ENCODE results near the gene HSPA14. TPM values are rescaled to one million over a fixed set of nuclear protein-coding genes. Genes with fewer than 3 reads are reported as not detected.

The HSPA14 gene
- total RNA-seq, 1 experiment from 2014 or later = 41.0 TPM

GRCh38 chr10:14875941-14876340 is 37.8 kb downstream of the HSPA14 start:
- Histone ChIP-seq H2BK20ac (ENCODE audit: low read depth, low read length, poor library complexity, severe bottlenecking) (no peak overlapping the region), H2BK12ac (ENCODE audit: insufficient read length, low read depth, low read length) (no peak overlapping the region), H2BK15ac (ENCODE audit: low read depth, low read length) (no peak overlapping the region), H3K9ac (ENCODE audit: extremely low read depth, insufficient read length, low read length) (no peak overlapping the region), H2BK120ac (ENCODE audit: low read depth, low read length, poor library complexity, severe bottlenecking) (no peak overlapping the region), H3K4me2 (ENCODE audit: insufficient read depth, insufficient read length, low read length) (no peak overlapping the region), H4K5ac (ENCODE audit: insufficient read length, low read depth, low read length) (no peak overlapping the region), H3K23me2 (ENCODE audit: insufficient read length, low read depth, low read length, poor library complexity, severe bottlenecking) (peaks cover 4% of the 10 kb centered on the region), H3K79me1 (ENCODE audit: insufficient read depth, low read depth, low read length, poor library complexity, severe bottlenecking) (no peaks in the 10 kb centered on the region), H3K56ac (ENCODE audit: insufficient read length, low read depth, low read length) (no peak overlapping the region), H3K4me1 (ENCODE audit: insufficient read depth, low read length) (peaks cover 9% of the 10 kb centered on the region; the same call in 1 of the 2 replicates), H3K4ac (ENCODE audit: low read depth, low read length) (no peak overlapping the region), H4K8ac (replicated peaks; ENCODE audit: insufficient read length, low read depth, low read length) (no peak overlapping the region), H3T11ph (ENCODE audit: low read length) (no peak overlapping the region), H4K20me1 (ENCODE audit: control insufficient read depth, insufficient read depth, insufficient read length) (no peaks in the 10 kb centered on the region), H3K9me3 (ENCODE audit: control insufficient read depth, low read depth, low read length) (no peaks in the 10 kb centered on the region), H3K27me3 (ENCODE audit: insufficient read depth, low read length) (no peaks in the 10 kb centered on the region), H3K23ac (ENCODE audit: insufficient read length, low read depth, low read length) (no peak overlapping the region), H2AFZ (ENCODE audit: low read length) (no peak overlapping the region), H2BK5ac (ENCODE audit: insufficient read length, low read length) (no peak overlapping the region), H2AK5ac (ENCODE audit: insufficient read length, low read length) (no peak overlapping the region), H3K27ac (ENCODE audit: insufficient read length, low read depth, low read length) (peak overlapping the region; percentile 41), H4K91ac (ENCODE audit: insufficient read length, low read depth, low read length) (no peak overlapping the region), H3K18ac (ENCODE audit: insufficient read length, low read depth, low read length) (no peak overlapping the region), H3K79me2 (ENCODE audit: insufficient read depth, low read length) (peaks cover 14% of the 10 kb centered on the region; the same call in 1 of the 2 replicates), H3K14ac (ENCODE audit: insufficient read depth, low read length) (no peak overlapping the region)
- peak overlapping the region in 2 of 3 experiments; percentile 49 to 78; a peak in 4 of 7 replicates for H3K27ac Mint-ChIP-seq
- TF ChIP-seq CTCF (conservative IDR thresholded peaks at IDR 0.05) = no peak
- no peak for DNase-seq
- H3K4me1 Mint-ChIP-seq = peaks cover 24 to 32% of the 10 kb centered on the region in 2 experiments
- H3K36me3 Mint-ChIP-seq (ENCODE audit: insufficient read depth in 1 of 3, low read depth in 3 of 3) = peaks cover 0 to 9% (median 3%) of the 10 kb centered on the region in 3 experiments; a peak in 4 of 7 replicates
- no CpG with 5 or more reads among the region's 12 CpGs for WGBS (ENCODE audit: extremely low coverage, insufficient read length, low lambda C conversion rate)
- no peaks in the 10 kb centered on the region; a peak in 1 of 5 replicates for H3K9me3 Mint-ChIP-seq
- 0 out of 5 replicates have a peak overlapping the region, but pooled peaks of 1 of the 2 experiments have one; percentile 97 for H3K4me3 Mint-ChIP-seq
- H3K27me3 Mint-ChIP-seq (ENCODE audit: low read depth) = no peaks in the 10 kb centered on the region
